ENCODE data around the gene MYO9B.
"Not testable (repeated sequence)": the region's sequence is repeated elsewhere in the genome, so short reads cannot be mapped to it uniquely, and the experiment has no call there.

MYO9B gene

GRCh38 chr19:17149393-17150135 is 74.0 kb downstream of the MYO9B start:
- DNase-seq, result no peak

GRCh38 chr19:17153996-17154395 is 78.4 kb downstream of the MYO9B start:
- DNase-seq, result no peak

- no peak for DNase-seq
Observed at GRCh38 chr19:17155251-17155650, 79.7 kb downstream of the MYO9B start.

- DNase-seq, result no peak
Observed at GRCh38 chr19:17156296-17156946, 80.8 kb downstream of the MYO9B start.

- DNase-seq, result no peak
Observed at GRCh38 chr19:17156947-17157302, 81.3 kb downstream of the MYO9B start.

- no peak for DNase-seq
Observed at GRCh38 chr19:17158584-17158983, 83.0 kb downstream of the MYO9B start.

GRCh38 chr19:17159466-17160393 is 84.2 kb downstream of the MYO9B start:
- no peak for DNase-seq

- DNase-seq, result no peak
Observed at GRCh38 chr19:17160908-17161307, 85.3 kb downstream of the MYO9B start.

- not testable (repeated sequence) for DNase-seq
Observed at GRCh38 chr19:17162131-17162530, 86.6 kb downstream of the MYO9B start.

- DNase-seq, result no peak
Observed at GRCh38 chr19:17162580-17162979, 87.0 kb downstream of the MYO9B start.

- no peak for DNase-seq
Observed at GRCh38 chr19:17163652-17164051, 88.1 kb downstream of the MYO9B start.

- DNase-seq, result no peak
Observed at GRCh38 chr19:17164639-17165038, 89.1 kb downstream of the MYO9B start.

GRCh38 chr19:17165715-17166114 is 90.1 kb downstream of the MYO9B start:
- no peak for DNase-seq

- DNase-seq, result peak; percentile 28
Observed at GRCh38 chr19:17170538-17171297, 95.1 kb downstream of the MYO9B start.

- no peak for DNase-seq
Observed at GRCh38 chr19:17171874-17172273, 96.3 kb downstream of the MYO9B start.

- no peak for DNase-seq
Observed at GRCh38 chr19:17172624-17173345, 97.2 kb downstream of the MYO9B start.

- no peak for DNase-seq
Observed at GRCh38 chr19:17178291-17178690, 102.7 kb downstream of the MYO9B start.

GRCh38 chr19:17180997-17181702 is 105.6 kb downstream of the MYO9B start:
- DNase-seq, result no peak

- DNase-seq, result peak; percentile 49
Observed at GRCh38 chr19:17183271-17183761, 107.7 kb downstream of the MYO9B start.

GRCh38 chr19:17183858-17184321 is 108.3 kb downstream of the MYO9B start:
- no peak for DNase-seq

- peak; percentile 42 for DNase-seq
Observed at GRCh38 chr19:17184371-17184841, 108.8 kb downstream of the MYO9B start.

Measured in activated CD4-positive, alpha-beta T cell treated with anti-CD3 and anti-CD28 coated beads for 48 hours (primary cell).